Activated T-helper 1 cell treated with anti-CD3 and anti-CD28 coated beads, Interleukin-2, amount 50 U/mL, for 16 hours (primary cell): ENCODE data around the gene TBC1D1.
A peak's percentile ranks its signal among the peaks of the same experiment; 100 is the strongest.

Experiments
- DNase-seq, 2 donors: peaks; one replicate each; pipeline ENCODE4 v3.0.0-alpha.2; 2020; ENCODE audit warnings: low read depth in 1 of 2, low spot score in 1 of 2

The TBC1D1 gene

GRCh38 chr4:38119668-38120385 is 228.9 kb downstream of the TBC1D1 start:
- no peak for DNase-seq

- DNase-seq = no peak
Observed at GRCh38 chr4:38120772-38121171, 229.9 kb downstream of the TBC1D1 start.

- DNase-seq = no peak
Observed at GRCh38 chr4:38122060-38122459, 231.2 kb downstream of the TBC1D1 start.

- no peak for DNase-seq
Observed at GRCh38 chr4:38123555-38123954, 232.7 kb downstream of the TBC1D1 start.

- no peak for DNase-seq
Observed at GRCh38 chr4:38124961-38125360, 234.1 kb downstream of the TBC1D1 start.

- no peak for DNase-seq
Observed at GRCh38 chr4:38125816-38126215, 234.9 kb downstream of the TBC1D1 start.

- DNase-seq = peak; percentile 26 to 59
Observed at GRCh38 chr4:38128478-38129459, 237.9 kb downstream of the TBC1D1 start.

- DNase-seq = no peak
Observed at GRCh38 chr4:38129460-38130227, 238.8 kb downstream of the TBC1D1 start.

- no peak for DNase-seq
Observed at GRCh38 chr4:38130884-38131283, 240.0 kb downstream of the TBC1D1 start.

GRCh38 chr4:38131371-38132091 is 240.6 kb downstream of the TBC1D1 start:
- peak; percentile 16 to 68 for DNase-seq

GRCh38 chr4:38132107-38132673 is 241.3 kb downstream of the TBC1D1 start:
- peak; percentile 15 to 51 for DNase-seq

- DNase-seq = no peak
Observed at GRCh38 chr4:38132843-38133662, 242.2 kb downstream of the TBC1D1 start.

GRCh38 chr4:38133711-38134480 is 243.0 kb downstream of the TBC1D1 start:
- DNase-seq = no peak

GRCh38 chr4:38135201-38135600 is 244.3 kb downstream of the TBC1D1 start:
- DNase-seq = no peak

GRCh38 chr4:38136604-38137003 is 245.7 kb downstream of the TBC1D1 start:
- no peak for DNase-seq

- no peak for DNase-seq
Observed at GRCh38 chr4:38137080-38137479, 246.2 kb downstream of the TBC1D1 start.

- no peak for DNase-seq
Observed at GRCh38 chr4:38138363-38138762, 247.5 kb downstream of the TBC1D1 start.

GRCh38 chr4:38139187-38139586 is 248.3 kb downstream of the TBC1D1 start:
- no peak for DNase-seq
